ENCODE measurements around the gene PMP22.

DNA sequence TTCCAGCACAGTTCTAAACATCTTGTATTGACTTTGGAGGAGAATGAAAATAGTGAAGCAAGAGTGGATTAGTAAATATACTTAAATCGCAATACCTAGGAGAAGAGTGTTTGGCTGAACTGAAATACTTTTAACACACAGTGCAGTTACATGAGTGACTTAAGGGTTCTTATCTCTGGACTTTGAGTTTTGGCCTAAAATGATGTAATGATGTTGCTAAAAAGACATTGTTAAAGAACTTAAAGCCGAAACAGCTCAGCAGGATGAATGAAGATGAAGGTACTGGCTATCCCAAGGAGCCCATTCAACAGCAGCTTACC is 28.1 kb downstream of the PMP22 start:
- TF ChIP-seq, protein P1, sequence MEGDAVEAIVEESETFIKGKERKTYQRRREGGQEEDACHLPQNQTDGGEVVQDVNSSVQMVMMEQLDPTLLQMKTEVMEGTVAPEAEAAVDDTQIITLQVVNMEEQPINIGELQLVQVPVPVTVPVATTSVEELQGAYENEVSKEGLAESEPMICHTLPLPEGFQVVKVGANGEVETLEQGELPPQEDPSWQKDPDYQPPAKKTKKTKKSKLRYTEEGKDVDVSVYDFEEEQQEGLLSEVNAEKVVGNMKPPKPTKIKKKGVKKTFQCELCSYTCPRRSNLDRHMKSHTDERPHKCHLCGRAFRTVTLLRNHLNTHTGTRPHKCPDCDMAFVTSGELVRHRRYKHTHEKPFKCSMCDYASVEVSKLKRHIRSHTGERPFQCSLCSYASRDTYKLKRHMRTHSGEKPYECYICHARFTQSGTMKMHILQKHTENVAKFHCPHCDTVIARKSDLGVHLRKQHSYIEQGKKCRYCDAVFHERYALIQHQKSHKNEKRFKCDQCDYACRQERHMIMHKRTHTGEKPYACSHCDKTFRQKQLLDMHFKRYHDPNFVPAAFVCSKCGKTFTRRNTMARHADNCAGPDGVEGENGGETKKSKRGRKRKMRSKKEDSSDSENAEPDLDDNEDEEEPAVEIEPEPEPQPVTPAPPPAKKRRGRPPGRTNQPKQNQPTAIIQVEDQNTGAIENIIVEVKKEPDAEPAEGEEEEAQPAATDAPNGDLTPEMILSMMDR (conservative IDR thresholded peaks at IDR 0.05): no peak
- TF ChIP-seq ZFX (IDR thresholded peaks at IDR 0.05): no peak
